ENCODE results near the gene EXOSC5. TPM values are rescaled to one million over a fixed set of nuclear protein-coding genes. Genes with fewer than 3 reads are reported as not detected.

The EXOSC5 gene
- total and polyA plus RNA-seq, 3 experiments from 2014 or later, result 48.5 to 52.3 (median 49.5) TPM

GRCh38 chr19:41399091-41399490 is 1.9 kb upstream of the EXOSC5 start:
- peaks cover 0 to 28% (median 0%) of the 10 kb centered on the region in 3 donors for H3K36me3 Mint-ChIP-seq
- H3K9me3 Mint-ChIP-seq, result no peaks in the 10 kb centered on the region
- no peaks in the 10 kb centered on the region for H3K9me3 ChIP-seq (ENCODE audit: low read length)
- peaks cover 46 to 65% (median 53%) of the 10 kb centered on the region in 3 donors for H3K4me1 Mint-ChIP-seq
- H3K27ac ChIP-seq (ENCODE audit: low read depth, low read length), result peak overlapping the region; percentile 91
- H3K4me3 Mint-ChIP-seq, result peak overlapping the region; percentile 87 to 98 (median 97)
- no peaks in the 10 kb centered on the region for H3K27me3 ChIP-seq (ENCODE audit: insufficient read depth, low read length, poor library complexity, severe bottlenecking)
- peaks cover 6% of the 10 kb centered on the region for H3K36me3 ChIP-seq (ENCODE audit: insufficient read depth, low read length)
- peaks cover 27% of the 10 kb centered on the region for H3K4me1 ChIP-seq (ENCODE audit: insufficient read depth, low read length)
- CTCF ChIA-PET, result no interaction called here
- peak overlapping the region; percentile 97 for H3K4me3 ChIP-seq (ENCODE audit: low read length)
- H3K27ac Mint-ChIP-seq, result peak overlapping the region in 7 of 8 donors; percentile 6 to 100 (median 100)
- no peaks in the 10 kb centered on the region for H3K27me3 Mint-ChIP-seq
- DNase-seq, result no peak
- POLR2A ChIA-PET, result interaction anchor here (1.1 kb wide), 1 partner anchor 14 kb away, joined by 3 read pairs; no protein-coding TSS in a partner anchor

- peaks cover 6% of the 10 kb centered on the region for H3K36me3 ChIP-seq (ENCODE audit: insufficient read depth, low read length)
- Mint-ChIP-seq H3K36me3 (peaks cover 0 to 30% (median 0%) of the 10 kb centered on the region in 3 donors), H3K9me3 (no peaks in the 10 kb centered on the region), H3K4me3 (peak overlapping the region; percentile 87 to 98 (median 97)), H3K27ac (peak overlapping the region; percentile 89 to 100 (median 100)), H3K27me3 (no peaks in the 10 kb centered on the region), H3K4me1 (peaks cover 46 to 65% (median 53%) of the 10 kb centered on the region in 3 donors)
- POLR2A ChIA-PET, result no interaction called here
- H3K9me3 ChIP-seq (ENCODE audit: low read length), result no peaks in the 10 kb centered on the region
- peak overlapping the region; percentile 91 for H3K27ac ChIP-seq (ENCODE audit: low read depth, low read length)
- CTCF ChIA-PET, result no interaction called here
- peak overlapping the region; percentile 97 for H3K4me3 ChIP-seq (ENCODE audit: low read length)
- peaks cover 27% of the 10 kb centered on the region for H3K4me1 ChIP-seq (ENCODE audit: insufficient read depth, low read length)
- no peaks in the 10 kb centered on the region for H3K27me3 ChIP-seq (ENCODE audit: insufficient read depth, low read length, poor library complexity, severe bottlenecking)
- DNase-seq, result no peak
These were observed 1.4 kb upstream of the EXOSC5 start for GRCh38 chr19:41398598-41398997.

- H3K9me3 Mint-ChIP-seq, result no peaks in the 10 kb centered on the region
- POLR2A ChIA-PET, result no interaction called here
- Histone ChIP-seq H3K4me1 (ENCODE audit: insufficient read depth, low read length) (peaks cover 27% of the 10 kb centered on the region), H3K27ac (ENCODE audit: low read depth, low read length) (peak overlapping the region; percentile 91), H3K27me3 (ENCODE audit: insufficient read depth, low read length, poor library complexity, severe bottlenecking) (no peaks in the 10 kb centered on the region), H3K36me3 (ENCODE audit: insufficient read depth, low read length) (peaks cover 6% of the 10 kb centered on the region), H3K9me3 (ENCODE audit: low read length) (no peaks in the 10 kb centered on the region), H3K4me3 (ENCODE audit: low read length) (peak overlapping the region; percentile 97)
- H3K4me3 Mint-ChIP-seq, result peak overlapping the region; percentile 87 to 98 (median 97)
- H3K36me3 Mint-ChIP-seq, result peaks cover 0 to 27% (median 0%) of the 10 kb centered on the region in 3 donors
- peaks cover 46 to 61% (median 53%) of the 10 kb centered on the region in 3 donors for H3K4me1 Mint-ChIP-seq
- CTCF ChIA-PET, result no interaction called here
- DNase-seq, result no peak
- H3K27ac Mint-ChIP-seq, result peak overlapping the region; percentile 96 to 100 (median 100)
- no peaks in the 10 kb centered on the region for H3K27me3 Mint-ChIP-seq
These were observed 875 bp upstream of the EXOSC5 start for GRCh38 chr19:41398050-41398418.

GRCh38 chr19:41395355-41395754 is 1.8 kb downstream of the EXOSC5 start:
- Mint-ChIP-seq H3K36me3 (peaks cover 0 to 38% (median 3%) of the 10 kb centered on the region in 3 donors), H3K27ac (peak overlapping the region in 5 of 8 donors; percentile 8 to 96 (median 83))
- peak overlapping the region; percentile 22 for H3K4me3 ChIP-seq (ENCODE audit: low read length)

GRCh38 chr19:41392775-41393174 is 4.4 kb downstream of the EXOSC5 start:
- Histone ChIP-seq H3K27me3 (ENCODE audit: insufficient read depth, low read length, poor library complexity, severe bottlenecking) (no peaks in the 10 kb centered on the region), H3K36me3 (ENCODE audit: insufficient read depth, low read length) (peaks cover 26% of the 10 kb centered on the region), H3K27ac (ENCODE audit: low read depth, low read length) (no peak overlapping the region), H3K9me3 (ENCODE audit: low read length) (no peaks in the 10 kb centered on the region), H3K4me1 (ENCODE audit: insufficient read depth, low read length) (peaks cover 14% of the 10 kb centered on the region), H3K4me3 (ENCODE audit: low read length) (no peak overlapping the region)
- ChIA-PET POLR2A (no interaction called here), CTCF (interaction anchor here (1.5 kb wide), 1 partner anchor 47 kb away, joined by 3 read pairs; the partner anchor contains the start of gene DMAC2)
- Mint-ChIP-seq H3K4me3 (peak overlapping the region in 1 of 7 donors; percentile 29), H3K27me3 (no peaks in the 10 kb centered on the region), H3K4me1 (peaks cover 22 to 25% (median 25%) of the 10 kb centered on the region in 3 donors), H3K27ac (peak overlapping the region in 1 of 8 donors; percentile 65), H3K36me3 (peaks cover 0 to 55% (median 5%) of the 10 kb centered on the region in 3 donors), H3K9me3 (no peaks in the 10 kb centered on the region)
- no peak for DNase-seq

More at GRCh38 chr19:41395355-41395754, 1.8 kb downstream of the EXOSC5 start:
- peaks cover 39 to 46% (median 43%) of the 10 kb centered on the region in 3 donors for H3K4me1 Mint-ChIP-seq
- no peaks in the 10 kb centered on the region for H3K27me3 Mint-ChIP-seq
- CTCF ChIA-PET, result no interaction called here
- H3K9me3 Mint-ChIP-seq, result no peaks in the 10 kb centered on the region
- H3K4me3 Mint-ChIP-seq, result peak overlapping the region; percentile 56 to 98 (median 75)
- peaks cover 27% of the 10 kb centered on the region for H3K4me1 ChIP-seq (ENCODE audit: insufficient read depth, low read length)
- H3K27me3 ChIP-seq (ENCODE audit: insufficient read depth, low read length, poor library complexity, severe bottlenecking), result no peaks in the 10 kb centered on the region
- H3K36me3 ChIP-seq (ENCODE audit: insufficient read depth, low read length), result peaks cover 15% of the 10 kb centered on the region
- DNase-seq, result no peak
- POLR2A ChIA-PET, result no interaction called here
- H3K9me3 ChIP-seq (ENCODE audit: low read length), result no peaks in the 10 kb centered on the region
- H3K27ac ChIP-seq (ENCODE audit: low read depth, low read length), result peak overlapping the region; percentile 53

- Mint-ChIP-seq H3K36me3 (peaks cover 0 to 58% (median 5%) of the 10 kb centered on the region in 3 donors), H3K4me1 (peaks cover 12 to 14% (median 14%) of the 10 kb centered on the region in 3 donors), H3K27me3 (no peaks in the 10 kb centered on the region), H3K9me3 (no peaks in the 10 kb centered on the region), H3K4me3 (no peak overlapping the region), H3K27ac (peak overlapping the region in 1 of 8 donors; percentile 47)
- POLR2A ChIA-PET, result no interaction called here
- Histone ChIP-seq H3K4me3 (ENCODE audit: low read length) (no peak overlapping the region), H3K4me1 (ENCODE audit: insufficient read depth, low read length) (peaks cover 14% of the 10 kb centered on the region), H3K36me3 (ENCODE audit: insufficient read depth, low read length) (peaks cover 26% of the 10 kb centered on the region), H3K27ac (ENCODE audit: low read depth, low read length) (no peak overlapping the region), H3K27me3 (ENCODE audit: insufficient read depth, low read length, poor library complexity, severe bottlenecking) (no peaks in the 10 kb centered on the region), H3K9me3 (ENCODE audit: low read length) (no peaks in the 10 kb centered on the region)
- CTCF ChIA-PET, result no interaction called here
- DNase-seq, result no peak
These were observed 5.5 kb downstream of the EXOSC5 start for GRCh38 chr19:41391618-41392017.

DNA sequence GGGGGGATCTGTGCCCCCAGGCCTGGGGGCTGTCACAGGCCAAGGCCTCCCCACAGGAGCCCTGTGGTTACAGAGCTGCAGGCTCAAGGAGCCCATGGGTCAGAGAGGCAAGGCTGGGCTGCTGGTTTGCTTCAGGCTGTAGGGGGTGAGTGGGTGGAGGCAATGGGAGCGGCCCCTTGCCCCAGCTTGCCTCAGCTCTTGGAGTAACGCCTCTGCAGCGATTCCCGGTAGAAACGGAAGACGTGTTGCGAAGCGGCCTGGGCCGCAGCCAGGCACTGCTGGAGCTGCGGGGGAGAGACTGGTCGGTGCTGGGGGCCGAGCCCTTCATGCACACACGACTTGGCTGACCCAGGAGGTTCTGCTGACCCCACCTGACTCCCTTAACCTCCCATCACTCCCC is 10.7 kb downstream of the EXOSC5 start:
- CTCF ChIA-PET, result no interaction called here
- DNase-seq, result no peak
- H3K4me3 Mint-ChIP-seq, result no peak overlapping the region
- H3K27me3 Mint-ChIP-seq, result no peaks in the 10 kb centered on the region
- H3K9me3 ChIP-seq (ENCODE audit: low read length), result no peaks in the 10 kb centered on the region
- peaks cover 19% of the 10 kb centered on the region for H3K36me3 ChIP-seq (ENCODE audit: insufficient read depth, low read length)
- POLR2A ChIA-PET, result no interaction called here
- H3K4me1 Mint-ChIP-seq, result no peaks in the 10 kb centered on the region
- H3K4me1 ChIP-seq (ENCODE audit: insufficient read depth, low read length), result no peaks in the 10 kb centered on the region
- no peaks in the 10 kb centered on the region for H3K9me3 Mint-ChIP-seq
- H3K27ac Mint-ChIP-seq, result no peak overlapping the region
- H3K27me3 ChIP-seq (ENCODE audit: insufficient read depth, low read length, poor library complexity, severe bottlenecking), result no peaks in the 10 kb centered on the region
- H3K36me3 Mint-ChIP-seq, result peaks cover 0 to 58% (median 11%) of the 10 kb centered on the region in 3 donors
- no peak overlapping the region for H3K27ac ChIP-seq (ENCODE audit: low read depth, low read length)
- H3K4me3 ChIP-seq (ENCODE audit: low read length), result no peak overlapping the region

DNA sequence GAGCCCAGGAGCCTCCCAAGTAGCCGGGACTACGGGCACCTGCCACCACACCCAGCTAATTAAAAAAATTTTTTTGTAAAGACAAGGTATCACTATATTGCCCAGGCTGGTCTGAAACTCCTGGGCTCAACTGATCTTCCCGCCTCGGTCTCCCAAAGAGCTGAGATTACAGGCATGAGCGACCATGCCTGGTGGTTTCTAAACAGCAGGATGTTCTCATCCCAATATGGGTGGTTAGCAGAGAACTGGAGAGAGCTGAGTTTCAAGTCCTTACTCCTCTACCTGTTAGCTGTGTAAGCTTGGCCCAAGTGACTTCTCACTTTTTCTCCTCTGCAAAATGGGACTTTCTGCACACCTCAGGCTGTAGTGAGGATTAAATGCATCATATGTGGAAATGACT is 12.8 kb downstream of the EXOSC5 start:
- Histone ChIP-seq H3K27ac (ENCODE audit: low read depth, low read length) (no peak overlapping the region), H3K4me1 (ENCODE audit: insufficient read depth, low read length) (no peaks in the 10 kb centered on the region), H3K4me3 (ENCODE audit: low read length) (no peak overlapping the region), H3K9me3 (ENCODE audit: low read length) (no peaks in the 10 kb centered on the region), H3K27me3 (ENCODE audit: insufficient read depth, low read length, poor library complexity, severe bottlenecking) (no peaks in the 10 kb centered on the region), H3K36me3 (ENCODE audit: insufficient read depth, low read length) (peaks cover 7% of the 10 kb centered on the region)
- Mint-ChIP-seq H3K4me1 (no peaks in the 10 kb centered on the region), H3K9me3 (no peaks in the 10 kb centered on the region), H3K27ac (peak overlapping the region in 2 of 8 donors; percentile 33 to 70), H3K4me3 (no peak overlapping the region), H3K36me3 (peaks cover 0 to 40% (median 6%) of the 10 kb centered on the region in 3 donors), H3K27me3 (no peaks in the 10 kb centered on the region)
- POLR2A ChIA-PET, result interaction anchor here (0.6 to 0.8 kb wide), 2 partner anchors 15 to 122 kb away, joined by 3 to 5 read pairs; no protein-coding TSS in a partner anchor
- DNase-seq, result no peak
- CTCF ChIA-PET, result no interaction called here
